Measurements from ENCODE around the gene ANO1. TPM values are rescaled to one million over a fixed set of nuclear protein-coding genes. Genes with fewer than 3 reads are reported as not detected.
A peak's percentile ranks its signal among the peaks of the same experiment; 100 is the strongest.

ANO1 gene
- total RNA-seq, 1 experiment from 2014 or later, result 0.99 TPM

DNA sequence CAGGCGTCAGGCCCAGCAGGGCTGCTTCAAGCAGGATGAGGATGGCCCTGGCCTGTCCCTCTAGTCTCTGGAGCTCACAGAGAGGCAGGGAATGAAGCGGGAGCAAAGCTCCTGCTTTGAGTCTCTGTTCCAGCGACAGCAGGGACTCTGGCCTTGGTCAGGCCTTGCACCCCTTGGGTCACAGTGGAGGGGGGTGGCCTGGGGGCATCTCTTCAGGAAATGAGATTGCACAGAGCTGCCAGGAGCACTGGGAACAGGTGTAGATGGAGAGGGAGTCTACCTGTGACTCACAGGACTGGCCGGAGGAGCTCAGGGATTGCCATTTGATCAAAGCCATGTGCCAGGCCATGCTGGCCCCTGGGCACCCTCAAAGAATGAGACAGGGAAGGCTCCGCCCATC, 1.6 kb downstream of the ANO1 start:
- DNase-seq, result no peak
- no peak overlapping the region for H3K4me3 ChIP-seq
- no peaks in the 10 kb centered on the region for H3K36me3 ChIP-seq
- no peaks in the 10 kb centered on the region for H3K9me3 ChIP-seq
- peaks cover 2% of the 10 kb centered on the region; the same call in 1 of the 2 replicates for H3K27me3 ChIP-seq

DNA sequence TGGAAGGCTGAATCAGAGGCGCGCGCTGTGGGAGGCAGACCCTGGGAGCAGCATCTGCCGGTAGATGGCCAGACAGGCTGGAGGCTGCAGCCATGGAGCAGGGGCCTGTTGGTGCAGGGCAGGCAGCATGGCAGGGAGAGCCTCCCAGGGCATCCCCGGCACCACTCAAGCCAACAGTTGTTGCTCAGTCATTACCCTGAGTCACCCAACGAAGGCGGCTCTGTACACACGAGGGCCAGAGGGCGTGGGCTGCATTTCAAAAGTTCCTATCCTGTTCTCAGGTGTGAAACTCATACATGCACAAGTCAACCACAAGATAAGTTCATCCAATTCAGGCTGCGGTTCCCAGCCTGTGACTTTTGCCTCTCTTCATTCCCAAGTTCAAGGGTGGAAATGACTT, 2.6 kb downstream of the ANO1 start:
- peaks cover 2% of the 10 kb centered on the region; the same call in 1 of the 2 replicates for H3K27me3 ChIP-seq
- peak; percentile 43 for DNase-seq

DNA sequence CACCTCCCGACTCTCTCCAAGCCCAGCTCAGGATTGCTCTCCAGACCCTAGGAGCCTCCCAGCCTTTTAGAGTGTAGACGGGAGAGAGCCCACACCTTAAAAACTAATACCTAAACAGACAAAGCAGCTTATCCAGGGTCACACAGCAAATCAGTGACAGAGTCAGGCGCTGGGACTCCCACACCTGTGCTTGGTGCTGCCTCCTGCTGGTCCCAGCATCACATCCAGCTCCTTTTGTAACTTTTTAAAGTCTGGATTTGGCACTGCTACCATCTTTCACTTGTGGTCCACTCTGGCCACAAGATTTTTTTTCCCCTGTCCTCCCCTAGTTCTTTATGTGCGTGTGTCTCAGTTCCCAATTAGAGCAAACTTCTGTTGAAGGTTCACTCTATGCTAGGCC, 4.7 kb downstream of the ANO1 start:
- no peak for DNase-seq
- Histone ChIP-seq H3K9me3 (no peaks in the 10 kb centered on the region), H3K4me3 (no peak overlapping the region), H3K36me3 (no peaks in the 10 kb centered on the region), H3K27me3 (peaks cover 2% of the 10 kb centered on the region; the same call in 1 of the 2 replicates)

More for the DNA sequence above, 2.6 kb downstream of the ANO1 start:
- no peaks in the 10 kb centered on the region for H3K36me3 ChIP-seq
- no peak overlapping the region for H3K4me3 ChIP-seq
- H3K9me3 ChIP-seq, result no peaks in the 10 kb centered on the region

DNA sequence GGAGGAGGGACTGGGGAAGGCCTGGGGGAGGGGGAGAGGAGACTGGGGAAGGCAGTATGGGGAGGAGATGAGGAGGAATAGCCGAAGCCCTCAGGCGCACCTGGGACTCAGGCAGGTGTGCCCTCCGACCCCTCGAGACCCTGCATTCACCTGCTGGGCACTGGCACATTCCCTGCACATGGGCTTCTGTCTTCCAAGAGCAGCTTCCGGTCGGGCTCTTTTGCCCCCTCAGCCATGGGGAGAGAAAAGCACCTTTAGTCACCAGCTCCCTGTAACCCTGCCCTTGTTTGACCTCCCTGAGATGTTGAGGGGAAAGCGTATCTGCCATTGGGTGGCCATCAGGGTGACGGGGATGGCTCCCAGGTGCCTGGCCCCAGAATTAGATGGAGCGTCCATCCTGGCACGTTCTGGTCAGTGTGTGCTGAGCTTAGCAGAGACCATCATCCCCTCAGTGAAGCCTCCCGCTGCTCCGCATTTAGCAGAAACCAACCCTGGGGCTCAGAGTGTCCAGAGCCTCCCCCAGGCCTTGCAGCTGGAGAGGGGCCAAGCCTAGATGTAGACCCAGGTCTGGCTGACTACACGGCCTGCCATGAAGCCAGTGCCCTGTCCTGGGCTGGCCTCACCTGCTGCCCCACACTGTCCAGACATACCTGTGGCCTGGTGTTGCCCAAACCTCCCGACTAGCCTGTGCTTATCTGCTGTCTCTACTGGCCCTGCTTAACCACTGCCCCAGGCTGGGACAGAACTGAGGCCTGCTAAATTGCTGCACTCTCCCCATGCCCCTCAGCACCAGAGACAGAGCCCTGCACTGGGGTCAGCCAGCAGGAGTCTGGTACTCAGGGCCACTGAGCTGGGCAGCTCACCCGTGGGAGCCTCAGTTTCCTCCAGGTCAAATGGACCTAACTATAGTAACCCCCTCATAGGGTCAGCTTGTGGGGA, 6.2 kb downstream of the ANO1 start:
- Histone ChIP-seq H3K36me3 (no peaks in the 10 kb centered on the region), H3K4me3 (no peak overlapping the region), H3K27me3 (no peaks in the 10 kb centered on the region), H3K9me3 (no peaks in the 10 kb centered on the region)
- DNase-seq, result no peak

DNA sequence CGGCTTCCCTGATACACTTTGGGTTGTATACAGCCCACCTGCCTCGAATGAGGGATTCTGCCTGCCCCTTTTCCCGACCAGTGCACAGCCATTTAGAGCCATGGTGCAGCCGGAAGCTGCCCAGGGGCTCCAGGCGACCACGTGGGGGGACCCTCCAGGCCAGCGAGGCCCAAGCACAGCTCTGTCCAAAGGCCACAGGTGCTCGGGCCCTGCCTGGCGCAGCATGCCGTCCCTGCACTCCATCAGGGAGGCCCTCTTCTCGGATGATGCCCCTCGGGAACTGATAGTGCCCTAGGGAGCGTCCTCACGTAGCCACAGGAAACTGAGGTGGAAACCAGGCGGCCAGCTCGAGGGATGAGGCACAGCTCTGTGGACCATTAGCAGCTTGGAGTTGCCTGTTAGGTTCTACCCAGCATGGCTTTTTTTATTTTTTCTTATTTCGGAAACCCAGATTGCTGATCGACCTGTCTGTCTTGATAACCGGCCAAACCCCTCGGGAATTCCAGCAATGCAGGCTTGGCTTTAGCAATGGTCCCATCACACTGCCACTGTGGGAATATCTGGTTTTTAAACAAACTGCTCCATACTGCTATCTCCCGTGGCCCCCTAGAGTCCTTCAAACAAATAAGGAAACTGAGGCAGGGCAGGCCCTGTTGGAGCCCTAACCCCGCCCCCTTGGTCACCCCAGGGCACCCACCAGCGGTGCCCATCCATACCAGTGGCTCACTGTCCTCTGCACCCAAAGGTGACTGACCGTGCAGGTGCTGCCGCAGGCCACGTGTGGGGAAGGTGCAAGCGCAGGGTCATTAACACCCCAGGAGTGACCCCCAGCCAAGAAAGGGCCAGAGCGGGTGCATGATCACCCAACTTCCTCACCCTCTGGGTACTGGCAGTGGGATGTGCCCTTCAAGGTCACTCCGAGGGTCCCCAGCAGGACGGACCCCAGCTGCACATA, 8.0 kb downstream of the ANO1 start:
- no peak for DNase-seq
- Histone ChIP-seq H3K4me3 (no peak overlapping the region), H3K9me3 (no peaks in the 10 kb centered on the region), H3K27me3 (no peaks in the 10 kb centered on the region), H3K36me3 (no peaks in the 10 kb centered on the region)

DNA sequence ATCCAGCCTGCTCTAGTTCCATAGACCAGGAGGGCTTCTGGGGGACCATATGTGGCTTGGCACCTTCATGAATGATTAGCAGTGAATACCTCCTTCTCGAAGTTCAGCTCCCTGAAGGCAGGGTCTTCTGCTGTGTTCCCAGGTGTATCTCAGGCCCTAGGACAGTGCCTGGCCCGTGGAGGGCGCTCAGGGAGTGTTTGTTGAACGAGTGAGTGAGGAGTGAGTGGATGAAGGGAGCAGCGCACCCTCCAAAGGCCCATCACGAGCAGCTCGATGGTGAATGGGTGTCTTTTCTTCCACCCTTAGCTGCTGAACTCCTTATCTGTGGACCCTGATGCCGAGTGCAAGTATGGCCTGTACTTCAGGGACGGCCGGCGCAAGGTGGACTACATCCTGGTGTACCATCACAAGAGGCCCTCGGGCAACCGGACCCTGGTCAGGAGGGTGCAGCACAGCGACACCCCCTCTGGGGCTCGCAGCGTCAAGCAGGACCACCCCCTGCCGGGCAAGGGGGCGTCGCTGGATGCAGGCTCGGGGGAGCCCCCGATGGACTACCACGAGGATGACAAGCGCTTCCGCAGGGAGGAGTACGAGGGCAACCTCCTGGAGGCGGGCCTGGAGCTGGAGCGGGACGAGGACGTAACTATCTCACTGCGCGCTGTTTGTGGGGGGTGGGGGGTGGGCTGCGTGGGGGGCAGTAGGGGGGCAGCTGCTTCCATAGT, 9.5 kb downstream of the ANO1 start:
- H3K27me3 ChIP-seq, result no peaks in the 10 kb centered on the region
- H3K9me3 ChIP-seq, result no peaks in the 10 kb centered on the region
- DNase-seq, result no peak
- H3K36me3 ChIP-seq, result no peaks in the 10 kb centered on the region
- H3K4me3 ChIP-seq, result no peak overlapping the region

DNA sequence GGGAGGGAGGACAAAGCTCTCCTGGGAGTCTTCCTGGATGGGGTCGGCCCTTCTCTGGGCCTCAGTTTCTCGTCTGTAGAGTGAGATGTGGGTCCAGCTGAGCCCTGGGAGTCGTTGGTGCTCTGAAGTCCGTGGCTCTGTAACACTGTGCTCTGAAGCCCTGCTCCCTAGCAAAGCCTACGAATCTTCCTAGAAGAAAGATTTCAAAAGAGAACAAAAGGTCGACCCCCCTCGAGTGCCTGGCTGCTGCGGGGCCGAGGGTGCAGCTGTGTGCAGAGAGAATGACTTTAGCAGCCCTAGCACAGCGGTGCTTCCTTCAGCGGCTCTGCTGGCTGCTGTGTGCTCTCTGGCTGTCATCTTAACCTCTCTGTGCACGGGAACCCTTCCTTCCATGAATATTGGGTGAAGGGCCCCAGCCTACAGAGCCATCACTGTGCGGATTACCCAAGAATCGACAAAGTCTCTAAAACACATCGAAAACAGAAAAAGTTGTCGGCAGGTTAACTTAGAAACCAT, 10.7 kb downstream of the ANO1 start:
- H3K36me3 ChIP-seq, result no peaks in the 10 kb centered on the region
- no peak for DNase-seq
- H3K4me3 ChIP-seq, result no peak overlapping the region
- no peaks in the 10 kb centered on the region for H3K9me3 ChIP-seq
- no peaks in the 10 kb centered on the region for H3K27me3 ChIP-seq

DNA sequence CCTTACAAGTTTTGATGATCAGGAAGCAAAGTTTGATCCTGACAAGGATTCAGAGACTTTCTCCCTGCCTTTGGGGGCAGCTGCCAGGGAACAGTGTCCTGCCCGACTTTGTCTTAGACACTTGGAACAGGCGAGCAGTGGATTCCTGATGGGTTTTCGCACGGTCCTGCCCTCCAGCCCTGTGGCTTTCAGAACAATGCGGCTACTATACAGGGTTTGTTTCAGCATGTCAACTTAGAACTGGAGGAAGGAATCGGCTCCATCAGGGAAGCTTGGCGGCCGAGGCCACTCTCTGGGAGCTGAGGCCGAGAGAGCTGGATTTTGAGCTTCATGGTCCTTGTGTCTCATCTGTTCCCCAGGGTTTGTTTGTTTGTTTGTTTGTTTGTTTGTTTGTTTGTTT, 11.5 kb downstream of the ANO1 start:
- no peak for DNase-seq
- Histone ChIP-seq H3K27me3 (no peaks in the 10 kb centered on the region), H3K4me3 (no peak overlapping the region), H3K9me3 (no peaks in the 10 kb centered on the region), H3K36me3 (no peaks in the 10 kb centered on the region)

DNA sequence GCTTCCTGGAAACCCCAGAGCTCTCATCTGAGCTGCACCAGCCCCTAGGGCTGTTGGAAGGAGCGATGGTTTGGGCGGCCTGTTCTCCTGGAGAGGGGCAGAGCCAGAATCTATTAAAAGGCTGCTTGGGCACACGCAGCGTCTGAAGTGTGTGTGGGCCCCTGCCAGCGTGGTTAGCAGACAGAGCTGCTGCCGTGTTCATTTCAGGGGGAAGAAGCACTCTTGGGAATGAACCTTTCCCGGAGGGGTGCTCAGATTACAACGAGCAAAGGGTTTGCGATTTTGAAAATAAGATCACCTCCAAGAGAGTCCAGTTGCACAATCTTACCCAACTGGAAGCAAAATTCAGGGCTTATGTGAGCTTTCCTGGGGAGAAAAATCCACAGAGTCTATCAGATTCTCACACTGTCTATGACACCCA, 12.9 kb downstream of the ANO1 start:
- H3K27me3 ChIP-seq, result no peaks in the 10 kb centered on the region
- no peak overlapping the region for H3K4me3 ChIP-seq
- DNase-seq, result no peak
- H3K36me3 ChIP-seq, result no peaks in the 10 kb centered on the region
- no peaks in the 10 kb centered on the region for H3K9me3 ChIP-seq

DNA sequence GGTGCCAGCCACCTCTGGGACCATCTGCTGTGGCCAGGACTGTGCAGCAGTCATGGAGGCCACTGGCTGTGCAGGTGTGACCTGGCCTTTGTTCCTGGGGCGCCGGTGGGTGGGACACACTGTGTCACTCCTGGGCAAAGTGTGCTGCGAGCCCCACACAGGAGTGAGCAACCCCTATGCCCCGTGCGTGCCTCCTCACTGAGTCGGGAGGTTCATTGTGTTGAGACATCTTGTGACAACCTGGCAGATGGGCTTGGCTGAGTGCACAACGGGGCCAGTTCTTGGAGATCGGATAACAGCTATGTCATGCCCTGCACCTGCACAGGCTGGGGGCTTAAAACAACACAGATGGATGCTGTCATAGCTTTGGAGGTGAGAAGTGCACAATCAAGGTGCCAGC, 13.5 kb downstream of the ANO1 start:
- no peaks in the 10 kb centered on the region for H3K27me3 ChIP-seq
- H3K36me3 ChIP-seq, result no peaks in the 10 kb centered on the region
- no peaks in the 10 kb centered on the region for H3K9me3 ChIP-seq
- no peak for DNase-seq
- no peak overlapping the region for H3K4me3 ChIP-seq

DNA sequence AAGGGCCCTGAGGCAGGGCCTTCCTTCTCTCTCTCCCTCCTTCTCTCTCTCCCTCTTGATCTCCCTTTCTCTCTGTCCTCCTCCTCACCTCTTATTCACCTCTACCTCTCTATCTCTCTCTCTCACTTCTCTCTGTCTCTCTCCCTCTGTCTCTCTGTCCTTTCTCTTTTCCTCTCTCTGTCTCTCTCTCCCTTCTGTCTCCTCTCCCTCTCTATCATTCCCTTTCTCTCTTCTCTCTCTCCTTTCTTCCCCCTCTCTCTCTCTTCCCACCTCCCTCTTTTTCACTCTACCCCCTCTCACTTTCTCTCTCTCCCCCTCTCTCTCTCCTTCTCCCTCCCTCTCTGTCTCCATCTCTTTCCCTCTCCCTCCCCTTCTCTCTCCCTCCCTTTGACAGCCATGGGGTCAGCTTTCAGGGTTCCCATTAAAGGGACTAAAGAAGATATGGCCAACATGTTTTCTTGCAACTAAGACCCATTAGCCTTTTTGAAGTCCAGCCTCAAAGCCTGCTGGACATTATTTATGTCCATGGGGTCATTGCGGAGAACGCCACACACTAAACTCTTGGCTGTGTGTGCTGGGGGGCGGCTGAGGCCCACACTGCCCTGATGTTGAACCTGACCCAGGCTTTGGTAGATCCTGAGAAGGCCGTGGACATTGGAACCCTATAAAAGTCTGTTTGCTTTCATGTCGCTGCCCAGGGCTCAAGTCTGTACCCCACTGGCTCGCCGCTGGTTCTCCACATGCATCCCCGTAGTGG, 15.0 kb downstream of the ANO1 start:
- Histone ChIP-seq H3K4me3 (no peak overlapping the region), H3K27me3 (no peaks in the 10 kb centered on the region)
- no peak for DNase-seq

DNA sequence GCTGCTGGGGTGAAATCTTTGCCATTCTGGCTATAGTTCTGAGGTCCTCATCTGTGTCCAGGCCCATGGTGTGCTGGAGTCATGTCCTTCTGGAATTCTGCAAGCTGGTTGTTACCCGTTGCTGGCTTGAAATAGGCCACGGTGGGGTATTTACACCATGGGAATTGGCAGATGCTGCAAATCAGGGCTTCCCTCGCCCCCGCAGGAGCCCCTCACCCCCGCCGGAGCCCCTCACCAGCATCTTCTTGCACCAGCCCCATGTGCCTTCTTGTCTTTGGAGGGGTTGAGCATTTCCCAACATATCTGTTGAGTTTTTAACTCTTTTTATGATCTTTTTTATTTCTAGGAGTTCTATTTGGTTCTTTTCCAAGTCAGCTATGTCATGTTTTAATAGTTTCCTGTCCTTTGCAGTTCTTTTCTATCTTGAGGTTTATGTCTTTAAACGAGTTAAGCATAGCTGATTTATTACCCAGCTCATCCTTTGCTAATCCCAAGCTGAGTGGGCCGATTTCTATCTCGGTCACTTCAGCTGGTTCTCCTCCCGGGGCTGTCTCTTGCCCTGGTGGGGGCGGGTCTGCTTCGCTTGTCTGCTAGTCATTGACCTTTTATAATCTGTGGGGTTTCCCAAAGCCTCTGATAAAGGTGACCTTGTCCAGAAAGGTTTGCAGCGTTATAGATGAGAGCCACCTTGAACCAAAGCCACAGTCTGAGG, 17.6 kb downstream of the ANO1 start:
- H3K4me3 ChIP-seq, result no peak overlapping the region
- no peaks in the 10 kb centered on the region for H3K27me3 ChIP-seq
- H3K9me3 ChIP-seq, result no peaks in the 10 kb centered on the region
- no peaks in the 10 kb centered on the region for H3K36me3 ChIP-seq
- DNase-seq, result no peak

More for the DNA sequence above, 15.0 kb downstream of the ANO1 start:
- Histone ChIP-seq H3K36me3 (no peaks in the 10 kb centered on the region), H3K9me3 (no peaks in the 10 kb centered on the region)

DNA sequence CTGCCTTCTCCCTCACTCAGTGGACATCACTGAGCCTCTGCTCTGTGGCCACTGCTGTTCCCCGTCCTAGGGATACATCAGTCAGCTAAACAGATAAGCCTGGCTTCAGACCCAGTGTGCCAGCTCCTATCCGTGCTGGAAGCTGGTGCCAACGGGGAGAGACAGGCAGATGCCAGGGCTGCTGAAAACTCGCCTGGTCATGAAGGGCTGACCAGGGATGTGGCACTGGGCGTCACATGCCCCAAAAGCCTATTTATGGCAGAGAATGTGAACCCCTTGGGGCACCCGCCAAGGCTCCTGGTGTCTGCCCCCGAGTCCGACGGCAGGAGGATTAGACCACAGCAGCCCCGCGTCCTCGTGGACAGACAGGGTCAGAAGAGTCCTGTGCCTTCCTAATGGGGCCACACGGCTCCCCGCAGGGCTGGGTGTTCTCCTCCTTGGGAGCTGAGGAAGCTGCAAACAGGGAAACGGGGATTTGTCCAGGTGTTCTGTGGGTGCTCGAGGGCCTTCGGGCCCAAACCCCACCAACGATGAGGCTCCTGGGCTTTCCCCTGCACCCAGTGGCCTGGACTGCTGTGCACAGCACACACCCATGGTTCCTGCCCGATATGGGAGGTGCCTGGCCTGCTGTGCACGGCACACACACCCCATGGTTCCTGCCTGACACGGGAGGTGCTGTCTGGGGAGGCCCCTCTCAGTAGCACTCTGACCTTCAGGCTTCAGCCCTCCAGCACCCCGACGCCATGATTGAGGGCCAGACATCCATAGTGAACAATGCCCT, 19.9 kb downstream of the ANO1 start:
- Histone ChIP-seq H3K4me3 (no peak overlapping the region), H3K9me3 (no peaks in the 10 kb centered on the region), H3K27me3 (no peaks in the 10 kb centered on the region), H3K36me3 (no peaks in the 10 kb centered on the region)
- DNase-seq, result no peak

DNA sequence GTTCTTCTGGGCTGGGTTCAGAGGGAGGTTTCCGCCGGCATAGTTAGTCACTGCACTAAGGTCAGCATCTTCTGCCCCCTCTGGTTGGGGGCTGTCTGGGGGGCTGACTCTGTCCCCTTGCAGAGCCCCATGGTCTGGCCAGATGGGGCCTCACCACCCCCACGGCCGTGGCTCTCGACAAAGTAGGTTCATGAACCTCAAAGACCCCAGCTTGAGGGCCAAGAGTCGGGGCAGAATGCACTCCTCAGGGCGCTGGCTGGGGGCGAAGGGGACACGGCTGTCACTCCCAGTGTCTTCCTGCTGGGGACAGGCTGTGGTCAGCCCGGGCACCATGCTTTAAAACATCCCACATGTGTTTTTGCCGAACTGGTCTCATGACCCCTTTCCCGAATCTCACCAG, 20.8 kb downstream of the ANO1 start:
- Histone ChIP-seq H3K4me3 (no peak overlapping the region), H3K9me3 (no peaks in the 10 kb centered on the region), H3K36me3 (no peaks in the 10 kb centered on the region), H3K27me3 (no peaks in the 10 kb centered on the region)
- DNase-seq, result no peak

Data from MG63 (cell line).